SIG-M5 treated with dmso at 0.1 percent for 504 hours (cell line): ENCODE results near the gene SLC25A24.
"Not testable (repeated sequence)": the region's sequence is repeated elsewhere in the genome, so short reads cannot be mapped to it uniquely, and the experiment has no call there.

Source experiments
- DNase-seq: peaks from one replicate; lab custom pipeline; 2025; ENCODE audit not compliant: unreplicated experiment; lab: John Stamatoyannopoulos, UW

Gene SLC25A24

GRCh38 chr1:108199201-108199691 is 897 bp downstream of the SLC25A24 start:
- peak; percentile 57 for DNase-seq

DNA sequence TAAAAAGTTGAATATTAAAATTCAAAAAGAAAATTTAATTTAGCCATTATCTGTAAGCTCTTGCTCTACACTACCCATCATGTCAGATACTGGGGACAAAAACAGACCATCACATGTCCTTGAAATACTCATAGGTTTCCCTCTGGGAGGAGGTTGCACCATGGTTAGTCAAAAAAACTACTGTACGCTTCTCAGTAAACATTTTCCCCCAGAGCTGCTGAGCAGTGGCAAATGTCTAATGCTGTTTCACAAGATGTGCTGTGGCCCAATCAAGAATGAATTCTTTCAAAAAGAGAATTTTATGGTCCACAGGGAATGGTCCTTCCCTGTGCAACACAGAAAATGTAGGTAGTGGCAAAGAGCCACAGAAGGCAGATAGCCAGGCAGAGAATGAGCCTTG is 6.1 kb downstream of the SLC25A24 start:
- no peak for DNase-seq

DNA sequence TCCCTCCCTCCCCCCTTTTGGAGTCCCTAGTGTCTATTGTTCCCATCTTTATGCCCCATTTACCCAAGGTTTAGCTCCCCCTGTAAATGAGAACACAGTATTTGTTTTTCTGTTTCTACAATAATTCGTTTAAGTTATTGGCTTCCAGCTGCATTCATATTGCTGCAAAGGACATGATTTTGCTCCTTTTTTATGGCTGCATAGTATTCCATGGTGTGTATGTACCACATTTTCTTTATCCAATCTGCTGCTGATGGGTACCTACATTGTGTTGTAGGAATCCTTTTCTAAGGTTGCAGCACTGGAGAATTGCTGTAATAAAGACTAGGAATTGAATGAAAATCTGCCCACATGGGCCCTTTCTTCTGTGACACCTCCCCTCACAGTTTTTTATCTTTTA is 6.8 kb downstream of the SLC25A24 start:
- no peak for DNase-seq

DNA sequence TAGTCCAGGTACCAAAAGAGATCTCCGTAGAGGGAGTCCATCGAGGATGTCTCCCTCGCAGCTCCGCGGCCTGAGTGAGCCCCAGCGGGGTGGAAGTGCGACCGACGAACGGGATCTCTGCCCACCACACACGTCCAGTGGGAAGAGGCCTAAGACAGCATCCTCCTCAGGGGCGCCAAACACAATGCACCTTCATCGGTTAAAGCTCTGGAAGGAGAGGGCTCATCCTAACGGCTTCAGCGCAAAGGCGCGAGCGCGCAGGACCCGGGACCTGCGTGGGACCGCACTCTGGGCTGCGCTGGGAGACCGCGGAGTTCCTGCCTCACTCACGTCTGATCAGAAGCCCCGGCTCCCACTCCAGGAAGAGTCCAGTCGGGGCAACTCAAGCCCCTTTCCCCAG is 7.6 kb downstream of the SLC25A24 start:
- no peak for DNase-seq

DNA sequence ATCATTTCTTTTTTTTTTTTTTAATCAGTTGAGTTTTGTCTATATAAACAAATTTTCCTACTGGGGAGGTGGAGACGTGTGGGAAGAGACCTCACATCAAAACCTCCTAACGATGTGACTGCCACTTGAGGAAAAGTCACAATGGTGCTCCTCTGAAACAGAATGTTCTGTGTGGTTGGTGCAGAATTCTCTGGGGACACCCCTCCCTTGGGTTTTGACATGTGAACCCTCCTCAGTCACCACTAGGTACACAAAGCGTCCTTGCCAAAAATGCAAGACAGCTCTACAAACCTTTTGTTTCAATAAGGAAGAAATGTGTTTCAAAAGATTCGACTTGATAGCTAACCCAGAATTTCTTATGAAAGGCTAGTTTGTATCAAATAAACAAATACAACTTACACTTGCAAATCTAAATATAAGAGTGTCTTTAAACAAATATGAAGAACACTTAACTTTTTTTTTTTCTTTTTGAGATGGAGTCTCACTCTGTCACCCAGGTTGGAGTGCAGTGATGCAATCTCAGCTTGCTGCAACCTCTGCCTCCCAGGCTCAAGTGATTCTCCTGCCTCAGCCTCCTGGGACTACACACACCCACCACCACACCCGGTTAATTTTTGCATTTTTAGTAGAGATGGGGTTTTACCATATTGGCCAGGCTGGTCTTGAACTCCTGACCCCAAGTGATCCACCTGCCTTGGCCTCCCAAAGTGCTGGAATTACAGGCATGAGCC is 9.3 kb downstream of the SLC25A24 start:
- no peak for DNase-seq

- DNase-seq: peak; percentile 16
These were observed 10.0 kb downstream of the SLC25A24 start for GRCh38 chr1:108190001-108190634.

DNA sequence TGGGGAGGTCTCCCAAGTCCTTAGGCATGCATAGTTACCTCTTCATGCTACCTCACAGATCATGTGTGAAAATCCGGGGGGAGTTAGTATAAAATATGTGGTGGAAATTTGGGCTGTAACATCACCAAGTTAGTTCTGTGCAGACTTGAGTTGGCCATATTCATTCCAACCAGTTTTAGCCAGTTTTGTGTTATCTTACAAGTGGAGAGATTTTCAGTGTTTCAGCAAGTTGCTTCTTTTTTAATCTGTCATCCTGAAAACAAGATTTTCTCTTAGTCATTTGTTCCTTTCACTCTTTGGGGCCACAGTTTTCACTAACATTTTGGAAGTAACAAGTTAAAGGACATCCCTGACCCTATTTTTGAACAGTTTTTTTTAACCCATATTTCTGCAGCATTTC is 11.3 kb downstream of the SLC25A24 start:
- no peak for DNase-seq

- DNase-seq: peak; percentile 8
These were observed 17.0 kb downstream of the SLC25A24 start for GRCh38 chr1:108182959-108183700.

DNA sequence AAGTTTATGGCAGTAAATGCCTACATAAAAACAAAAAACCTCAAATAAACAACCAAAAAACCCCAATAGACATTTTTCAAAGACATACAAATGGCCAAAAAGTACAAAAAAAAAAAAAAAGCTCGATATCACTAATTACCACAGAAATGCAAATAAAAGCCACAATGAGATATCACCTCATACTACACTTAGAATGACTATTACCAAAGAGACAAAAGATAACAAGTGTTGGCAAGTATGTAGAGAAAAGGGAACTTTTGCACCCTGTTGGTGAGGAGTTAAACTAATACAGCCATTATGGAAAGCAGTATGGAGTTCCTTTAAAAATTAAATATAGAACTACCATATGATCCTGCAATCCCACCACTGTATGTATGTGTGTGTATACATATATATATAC is 21.1 kb downstream of the SLC25A24 start:
- DNase-seq: no peak

GRCh38 chr1:108162409-108162808 is 37.7 kb downstream of the SLC25A24 start:
- DNase-seq: not testable (repeated sequence)

DNA sequence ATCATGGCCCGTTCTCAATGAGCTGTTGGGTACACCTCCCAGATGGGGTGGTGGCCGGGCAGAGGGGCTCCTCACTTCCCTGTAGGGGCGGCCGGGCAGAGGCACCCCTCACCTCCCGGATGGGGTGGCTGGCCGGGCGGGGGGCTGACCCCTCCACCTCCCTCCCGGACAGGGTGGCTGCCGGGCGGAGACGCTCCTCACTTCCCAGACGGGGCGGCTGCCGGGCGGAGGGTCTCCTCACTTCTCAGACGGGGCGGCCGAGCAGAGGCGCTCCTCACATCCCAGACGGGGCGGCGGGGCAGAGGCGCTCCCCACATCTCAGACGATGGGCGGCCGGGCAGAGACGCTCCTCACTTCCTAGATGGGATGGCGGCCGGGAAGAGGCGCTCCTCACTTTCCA is 40.2 kb downstream of the SLC25A24 start:
- not testable (repeated sequence) for DNase-seq

DNA sequence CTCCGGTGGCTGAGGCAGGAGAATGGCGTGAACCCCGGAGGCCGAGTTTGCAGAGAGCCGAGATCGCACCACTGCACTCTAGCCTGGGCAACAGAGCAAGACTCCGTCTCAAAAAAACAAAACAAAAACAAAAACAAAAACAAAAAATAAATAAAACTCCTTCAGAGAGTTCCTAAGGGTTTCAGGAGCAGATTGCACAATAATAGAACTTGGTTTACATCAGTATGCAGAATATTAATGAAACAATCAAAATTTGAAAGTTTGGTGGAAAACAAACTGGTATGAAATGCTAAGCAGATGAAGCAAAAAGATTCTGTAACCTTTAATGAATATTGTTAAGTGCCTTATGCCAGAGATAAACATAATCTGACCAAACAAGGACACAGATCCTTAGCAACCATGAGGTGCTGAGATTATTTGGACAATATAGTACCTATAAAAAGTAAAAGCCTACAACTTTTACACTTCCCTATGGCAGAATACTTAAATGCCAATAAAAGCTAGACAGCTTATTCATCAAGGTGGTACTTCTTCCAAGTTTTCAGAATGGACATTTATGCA is 41.2 kb downstream of the SLC25A24 start:
- DNase-seq: no peak

- no peak for DNase-seq
These were observed 45.8 kb downstream of the SLC25A24 start for GRCh38 chr1:108154314-108154713.

- DNase-seq: peak; percentile 17
These were observed 47.3 kb downstream of the SLC25A24 start for GRCh38 chr1:108152782-108153222.

GRCh38 chr1:108151548-108151947 is 48.6 kb downstream of the SLC25A24 start:
- DNase-seq: no peak

DNA sequence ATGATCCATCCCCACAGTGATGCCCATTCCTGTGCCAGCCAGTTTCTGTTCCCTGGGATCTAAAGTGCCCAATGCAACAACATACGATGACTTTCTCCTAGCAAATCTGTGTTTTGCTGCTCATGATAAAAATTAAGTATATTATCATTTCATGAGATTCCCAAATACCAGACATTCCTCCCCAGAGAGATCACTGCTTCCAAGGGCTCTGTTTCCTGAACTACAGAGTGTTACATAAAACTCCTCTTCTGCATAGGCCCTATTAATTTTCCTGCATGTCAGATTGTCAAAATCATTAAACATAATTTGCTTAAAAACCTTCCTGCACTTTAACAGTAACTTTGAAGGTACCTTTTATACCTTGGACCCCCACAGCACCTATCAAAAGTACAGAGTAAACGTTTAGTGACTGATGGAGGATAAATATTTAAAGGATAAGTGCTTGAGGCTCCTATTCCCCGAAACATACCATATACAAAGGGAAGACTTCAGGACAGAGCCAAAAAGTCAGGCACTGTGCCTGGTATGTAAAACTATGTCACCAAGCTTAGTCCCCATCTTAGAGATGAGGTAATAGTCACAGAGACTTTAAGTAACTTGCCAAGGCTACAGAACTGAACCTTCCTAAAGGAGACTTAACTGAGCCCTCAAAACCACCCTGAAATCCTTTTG is 50.2 kb downstream of the SLC25A24 start:
- no peak for DNase-seq

GRCh38 chr1:108144569-108144968 is 55.6 kb downstream of the SLC25A24 start:
- not testable (repeated sequence) for DNase-seq

DNA sequence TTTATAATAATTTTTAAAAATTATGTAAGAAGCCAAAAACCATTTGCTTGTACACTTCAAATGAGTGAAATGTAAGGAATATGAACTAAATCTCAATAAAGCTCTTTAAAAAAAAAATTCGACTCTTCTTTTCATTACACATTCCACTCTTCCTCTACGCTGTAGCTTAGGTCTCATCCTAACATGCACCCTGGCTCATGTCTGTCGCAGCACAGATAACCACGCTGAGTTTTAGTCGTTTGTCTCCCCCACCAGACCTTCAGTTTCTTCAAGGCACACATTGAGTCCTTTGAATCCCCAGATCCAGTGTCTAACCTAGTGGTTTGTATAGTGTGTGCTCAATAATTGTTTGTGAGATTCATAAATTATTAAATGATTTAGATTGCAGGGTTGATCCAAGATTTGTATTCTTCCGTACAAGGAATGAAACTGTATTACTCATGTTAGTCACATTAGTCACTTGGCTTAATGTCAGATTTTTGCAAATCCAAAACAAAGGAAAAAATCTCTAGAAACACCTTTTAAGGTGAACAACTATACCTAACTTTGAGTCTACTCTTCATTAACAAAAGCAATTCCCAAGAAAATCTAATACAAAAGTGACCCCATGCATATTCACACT is 57.3 kb downstream of the SLC25A24 start:
- DNase-seq: no peak

DNA sequence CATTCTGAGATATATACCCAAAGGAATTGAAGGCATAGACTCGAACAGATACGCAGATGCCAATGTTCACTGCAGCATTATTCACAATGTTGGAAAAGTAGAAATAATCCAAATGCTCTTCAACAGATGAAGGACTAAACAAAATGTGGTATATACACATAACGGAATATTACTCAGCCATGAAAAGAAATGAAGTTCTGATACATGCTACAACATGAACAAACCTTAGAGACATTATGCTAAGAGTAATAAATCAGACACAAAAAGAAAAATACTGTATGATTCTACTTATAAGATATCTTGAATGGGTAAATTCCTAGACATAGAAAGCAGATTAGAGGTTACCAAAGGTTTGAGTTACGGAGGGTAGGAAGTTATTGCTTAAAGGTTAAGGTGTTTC is 57.9 kb downstream of the SLC25A24 start:
- no peak for DNase-seq

DNA sequence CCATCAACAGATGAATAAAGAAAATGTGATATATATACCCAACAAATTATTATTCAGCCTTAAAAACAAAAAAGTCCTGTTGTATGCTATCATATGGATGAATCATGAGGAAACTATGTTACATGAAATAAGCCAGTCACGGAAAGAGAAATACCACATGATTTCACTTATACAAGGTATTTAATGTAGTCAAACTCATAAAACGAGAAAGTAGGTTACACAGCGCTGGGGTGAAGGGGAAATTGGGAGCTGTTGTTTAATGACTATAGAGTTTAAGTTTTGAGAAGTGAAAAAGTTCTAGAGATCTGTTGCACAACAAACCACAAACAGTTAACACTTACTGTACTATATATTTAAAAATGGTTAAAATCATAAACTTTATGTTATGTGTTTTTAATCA is 58.5 kb downstream of the SLC25A24 start:
- peak; percentile 89 for DNase-seq
